Measurements from ENCODE around the gene COMT. TPM values are rescaled to one million over a fixed set of nuclear protein-coding genes. Genes with fewer than 3 reads are reported as not detected.
A peak's percentile ranks its signal among the peaks of the same experiment; 100 is the strongest.

COMT gene
- polyA plus RNA-seq, result 100 to 1,000 TPM; 178 to 218 TPM

DNA sequence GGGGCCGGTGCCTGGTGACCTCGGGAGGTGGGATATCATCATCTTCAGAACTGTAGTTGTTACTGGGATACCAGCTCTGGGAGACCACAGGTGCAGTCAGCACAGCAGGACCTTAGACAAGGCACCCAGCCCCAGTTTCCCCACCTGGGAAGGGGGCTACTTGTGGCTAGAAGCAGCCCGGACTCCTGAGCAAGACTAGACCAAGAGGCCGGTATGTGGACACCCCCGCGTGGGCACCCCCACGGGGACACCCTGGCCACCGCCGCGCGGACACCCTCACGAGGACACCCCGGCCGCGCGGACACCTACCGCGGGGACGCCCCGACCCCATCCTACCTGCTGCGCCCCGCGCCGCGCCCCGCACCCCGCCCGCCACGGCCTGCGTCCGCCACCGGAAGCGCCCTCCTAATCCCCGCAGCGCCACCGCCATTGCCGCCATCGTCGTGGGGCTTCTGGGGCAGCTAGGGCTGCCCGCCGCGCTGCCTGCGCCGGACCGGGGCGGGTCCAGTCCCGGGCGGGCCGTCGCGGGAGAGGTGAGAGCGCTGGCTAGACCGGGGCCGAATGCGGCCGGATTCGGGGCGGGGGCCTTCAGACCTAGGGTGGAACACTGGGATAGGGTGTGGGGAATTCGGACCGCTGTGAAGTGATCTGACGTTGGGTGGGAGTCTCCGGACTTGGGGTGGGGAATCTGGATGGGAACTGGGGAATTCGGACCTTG, at the start of gene COMT, which contains the start of gene TXNRD2:
COMT (plus strand) TSS at position 408 of the 718 bp plus-strand sequence. CDS start 20,755 bp downstream, outside the sequence.
TXNRD2 (minus strand) TSS at position 454 of the 718 bp plus-strand sequence; CDS start at position 439, 15 bp downstream.
- WGBS, 2 donors, result 0 to 1% methylated on average over 54 to 63 of the region's 63 CpGs
- Histone ChIP-seq H3K4me1 (ENCODE audit: control insufficient read depth in 2 of 2, insufficient read depth in 2 of 2, low read length in 1 of 2) (peaks cover 0 to 17% of the 10 kb centered on the region in 2 donors), H3K9me3 (ENCODE audit: control insufficient read depth in 2 of 2, insufficient read depth in 1 of 2, low read depth in 1 of 2, low read length in 1 of 2) (no peaks in the 10 kb centered on the region), H3K36me3 (ENCODE audit: control insufficient read depth in 2 of 2, insufficient read depth in 2 of 2, low read length in 1 of 2) (no peaks in the 10 kb centered on the region), H3K27me3 (ENCODE audit: control insufficient read depth in 1 of 2, insufficient read depth in 2 of 2, low read length in 2 of 2) (no peaks in the 10 kb centered on the region), H3K27ac (ENCODE audit: low read depth in 2 of 2, low read length in 1 of 2) (peak within 1 kb of the TSS; percentile 90 to 94), H3K4me3 (ENCODE audit: low read depth in 1 of 2, low read length in 2 of 2) (peak within 1 kb of the TSS; percentile 79 to 90)

DNA sequence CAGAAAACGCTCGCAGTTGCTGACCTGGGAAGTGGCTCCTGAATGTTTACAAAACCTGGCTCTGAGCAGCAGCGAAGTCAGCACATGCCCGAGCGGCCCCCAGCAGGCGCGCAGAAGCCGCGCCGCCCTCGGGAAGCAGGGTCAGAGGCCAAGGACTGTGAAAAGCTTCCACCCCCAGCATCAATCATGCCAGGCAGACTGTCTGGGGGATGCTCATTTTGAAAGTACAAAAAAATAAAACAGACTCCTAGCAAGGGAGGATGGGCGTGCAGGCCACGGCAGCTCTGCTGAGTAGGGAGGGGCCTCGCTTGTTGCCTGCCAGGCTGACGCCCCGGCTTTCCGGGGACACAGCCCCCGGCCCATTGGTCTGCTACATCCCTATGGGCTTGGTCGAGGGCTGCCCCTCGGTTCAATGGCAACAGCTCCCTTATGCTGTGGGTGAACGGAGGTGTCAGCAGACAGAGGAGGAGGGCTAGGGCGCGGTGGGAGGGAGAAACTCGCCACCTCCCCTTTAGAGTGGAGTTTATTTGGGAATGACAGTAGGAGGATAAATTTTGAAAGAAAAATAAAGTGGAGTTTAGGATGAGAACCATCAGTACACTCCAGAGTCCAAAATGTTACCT, 49.2 kb upstream of the COMT start:
- Histone ChIP-seq H3K4me1 (ENCODE audit: control insufficient read depth in 2 of 2, insufficient read depth in 2 of 2, low read length in 1 of 2) (peaks cover 8 to 22% of the 10 kb centered on the region in 2 donors), H3K9me3 (ENCODE audit: control insufficient read depth in 2 of 2, insufficient read depth in 1 of 2, low read depth in 1 of 2, low read length in 1 of 2) (no peaks in the 10 kb centered on the region), H3K4me3 (ENCODE audit: low read depth in 1 of 2, low read length in 2 of 2) (no peak overlapping the region), H3K27me3 (ENCODE audit: control insufficient read depth in 1 of 2, insufficient read depth in 2 of 2, low read length in 2 of 2) (no peaks in the 10 kb centered on the region), H3K36me3 (ENCODE audit: control insufficient read depth in 2 of 2, insufficient read depth in 2 of 2, low read length in 1 of 2) (peaks cover 0 to 13% of the 10 kb centered on the region in 2 donors), H3K27ac (ENCODE audit: low read depth in 2 of 2, low read length in 1 of 2) (peak overlapping the region; percentile 29 to 59)
- WGBS, 2 donors, result 30 to 40% methylated on average over 24 of the region's 24 CpGs

DNA sequence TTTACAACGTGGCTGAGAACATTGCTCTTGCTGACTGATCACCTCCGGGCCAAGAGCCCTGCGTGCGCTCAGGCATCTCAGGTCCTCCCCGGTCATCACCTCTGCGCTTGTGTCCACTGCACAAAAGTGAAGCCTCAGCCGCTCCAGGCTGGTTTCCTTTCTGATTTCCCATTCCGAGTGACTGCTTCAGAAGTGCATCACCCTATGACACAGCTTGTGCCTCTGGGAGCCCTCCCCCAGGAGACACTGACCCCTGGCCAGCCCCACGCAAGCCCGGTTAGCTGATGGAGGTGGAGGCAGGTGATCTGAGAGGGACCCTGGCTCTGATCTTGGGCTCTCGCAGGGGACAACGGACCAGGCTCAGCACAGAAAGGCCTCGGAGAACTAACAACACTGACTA, 48.6 kb upstream of the COMT start:
- no peak overlapping the region for H3K4me3 ChIP-seq (ENCODE audit: low read depth in 1 of 2, low read length in 2 of 2)
- peaks cover 0 to 13% of the 10 kb centered on the region in 2 donors for H3K36me3 ChIP-seq (ENCODE audit: control insufficient read depth in 2 of 2, insufficient read depth in 2 of 2, low read length in 1 of 2)
- no peaks in the 10 kb centered on the region for H3K9me3 ChIP-seq (ENCODE audit: control insufficient read depth in 2 of 2, insufficient read depth in 1 of 2, low read depth in 1 of 2, low read length in 1 of 2)
- H3K27me3 ChIP-seq (ENCODE audit: control insufficient read depth in 1 of 2, insufficient read depth in 2 of 2, low read length in 2 of 2), result no peaks in the 10 kb centered on the region
- no peak overlapping the region for H3K27ac ChIP-seq (ENCODE audit: low read depth in 2 of 2, low read length in 1 of 2)
- H3K4me1 ChIP-seq (ENCODE audit: control insufficient read depth in 2 of 2, insufficient read depth in 2 of 2, low read length in 1 of 2), result peaks cover 8 to 21% of the 10 kb centered on the region in 2 donors
- WGBS, 2 donors, result 84 to 85% methylated on average over 13 of the region's 13 CpGs

DNA sequence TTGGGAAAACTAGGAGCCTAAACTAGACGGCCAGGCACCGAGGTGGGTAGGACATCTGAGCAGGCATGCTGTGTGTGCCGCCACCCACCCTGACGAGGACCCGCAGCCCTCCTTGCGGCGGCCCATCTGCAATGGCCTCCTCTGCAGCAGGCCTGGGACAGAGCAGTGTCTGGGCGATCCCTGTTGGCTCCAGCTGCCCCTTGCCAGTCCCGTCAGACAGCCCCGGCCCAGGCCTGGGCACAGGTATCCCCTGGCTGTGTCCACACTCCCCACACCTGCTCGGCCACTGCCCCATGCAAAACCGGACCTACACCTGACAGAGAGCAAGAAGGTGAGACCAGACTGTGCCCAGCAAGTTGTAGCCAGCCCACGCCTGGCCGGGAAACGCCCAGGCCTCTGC, 48.2 kb upstream of the COMT start:
- Histone ChIP-seq H3K27me3 (ENCODE audit: control insufficient read depth in 1 of 2, insufficient read depth in 2 of 2, low read length in 2 of 2) (no peaks in the 10 kb centered on the region), H3K27ac (ENCODE audit: low read depth in 2 of 2, low read length in 1 of 2) (no peak overlapping the region), H3K4me1 (ENCODE audit: control insufficient read depth in 2 of 2, insufficient read depth in 2 of 2, low read length in 1 of 2) (peaks cover 8 to 17% of the 10 kb centered on the region in 2 donors), H3K36me3 (ENCODE audit: control insufficient read depth in 2 of 2, insufficient read depth in 2 of 2, low read length in 1 of 2) (peaks cover 0 to 13% of the 10 kb centered on the region in 2 donors), H3K9me3 (ENCODE audit: control insufficient read depth in 2 of 2, insufficient read depth in 1 of 2, low read depth in 1 of 2, low read length in 1 of 2) (no peaks in the 10 kb centered on the region), H3K4me3 (ENCODE audit: low read depth in 1 of 2, low read length in 2 of 2) (no peak overlapping the region)
- WGBS, 2 donors, result 91 to 92% methylated on average over 15 of the region's 15 CpGs

DNA sequence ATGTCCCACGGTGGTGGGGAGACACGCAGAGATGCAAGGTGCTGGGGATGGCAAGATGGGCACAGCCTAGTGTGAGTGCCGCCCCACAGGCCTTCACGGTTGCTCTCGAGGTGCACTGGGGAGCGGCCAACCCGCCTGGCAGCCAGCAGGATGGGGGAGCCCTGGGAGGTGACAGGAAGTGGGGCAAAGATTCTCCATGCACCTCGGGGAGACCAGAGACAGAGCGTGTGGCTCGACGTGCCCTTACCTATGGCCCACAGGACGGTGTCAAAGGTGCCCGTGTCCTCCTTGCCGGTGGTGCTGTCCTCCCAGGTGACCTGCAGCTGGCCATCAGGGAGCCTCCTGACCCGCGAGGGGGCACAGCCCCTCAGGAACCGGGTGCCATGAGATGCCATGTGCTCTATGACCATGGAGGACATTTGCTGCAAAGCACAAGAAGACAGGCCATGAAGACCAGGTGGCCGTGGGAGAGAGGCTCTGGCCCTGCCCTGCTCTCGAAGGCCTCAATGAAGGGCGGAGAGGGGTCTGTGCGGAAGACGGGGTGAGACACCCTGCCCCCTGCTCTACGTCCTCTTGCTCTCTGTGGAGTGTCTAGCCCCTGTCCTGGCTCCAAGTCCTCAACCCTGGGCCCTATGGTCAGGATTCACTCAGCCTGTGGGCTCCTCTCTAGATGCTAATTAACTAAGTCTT, 46.3 kb upstream of the COMT start:
- Histone ChIP-seq H3K36me3 (ENCODE audit: control insufficient read depth in 2 of 2, insufficient read depth in 2 of 2, low read length in 1 of 2) (peaks cover 4 to 22% of the 10 kb centered on the region in 2 donors), H3K27ac (ENCODE audit: low read depth in 2 of 2, low read length in 1 of 2) (no peak overlapping the region), H3K9me3 (ENCODE audit: control insufficient read depth in 2 of 2, insufficient read depth in 1 of 2, low read depth in 1 of 2, low read length in 1 of 2) (no peaks in the 10 kb centered on the region), H3K4me1 (ENCODE audit: control insufficient read depth in 2 of 2, insufficient read depth in 2 of 2, low read length in 1 of 2) (peaks cover 8 to 15% of the 10 kb centered on the region in 2 donors), H3K4me3 (ENCODE audit: low read depth in 1 of 2, low read length in 2 of 2) (no peak overlapping the region), H3K27me3 (ENCODE audit: control insufficient read depth in 1 of 2, insufficient read depth in 2 of 2, low read length in 2 of 2) (no peaks in the 10 kb centered on the region)
- WGBS, 2 donors, result 92 to 94% methylated on average over 19 to 23 of the region's 23 CpGs

DNA sequence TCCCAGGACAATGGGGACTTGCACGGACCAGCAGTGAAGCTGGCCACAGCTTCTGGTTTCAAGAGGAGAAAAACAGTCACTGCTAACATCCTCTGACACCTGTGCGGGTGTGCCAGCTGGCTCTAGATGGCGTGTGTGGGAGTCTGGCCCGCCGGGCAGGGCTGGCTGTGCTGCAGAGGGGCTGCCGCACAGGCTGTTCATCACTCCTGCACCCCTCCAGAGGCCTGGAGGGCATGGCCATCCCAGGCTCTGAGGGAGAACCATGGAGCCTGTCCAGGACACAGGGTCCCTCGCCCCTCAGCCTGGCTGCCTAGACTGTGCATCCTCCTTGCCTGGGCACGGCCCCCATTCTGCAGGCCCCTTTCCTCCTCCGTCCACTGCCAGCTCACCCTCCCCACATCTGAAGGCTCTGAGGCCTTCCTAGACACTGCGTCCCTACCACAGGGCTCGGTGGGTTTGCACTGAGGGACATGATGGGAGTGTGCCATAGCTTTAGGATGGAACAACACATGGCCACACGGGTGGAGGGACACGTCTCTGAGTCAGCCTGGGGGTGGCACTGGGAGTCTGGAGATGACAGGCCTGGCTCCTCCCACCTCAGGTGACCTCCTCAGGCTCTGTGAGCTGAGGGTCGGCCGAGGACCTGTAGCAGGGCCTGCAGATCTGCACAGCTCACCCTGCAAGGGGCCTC, 44.8 kb upstream of the COMT start:
- 58 to 60% methylated on average over 15 of the region's 15 CpGs for WGBS, 2 donors
- H3K36me3 ChIP-seq (ENCODE audit: control insufficient read depth in 2 of 2, insufficient read depth in 2 of 2, low read length in 1 of 2), result peaks cover 4 to 26% of the 10 kb centered on the region in 2 donors

DNA sequence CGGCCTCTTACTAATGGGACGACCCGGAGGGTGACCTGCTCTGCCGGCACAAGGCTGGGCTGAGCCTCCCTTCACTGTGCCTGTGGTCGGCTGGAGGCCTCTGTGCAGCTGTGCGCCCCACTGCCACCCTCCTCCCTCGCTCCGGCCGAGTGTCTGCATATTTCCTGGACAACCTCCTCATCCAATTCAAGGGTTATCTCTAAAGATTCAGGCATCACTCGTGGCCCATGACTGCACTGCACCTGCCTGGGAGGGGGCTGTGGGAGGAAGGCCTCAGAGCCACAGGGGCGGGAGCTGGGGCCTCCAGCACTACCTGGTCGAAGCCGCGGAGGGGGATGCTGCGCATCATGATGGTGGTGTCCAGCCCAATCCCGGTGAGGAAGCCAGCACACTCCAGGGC, 43.8 kb upstream of the COMT start:
- no peaks in the 10 kb centered on the region for H3K4me1 ChIP-seq (ENCODE audit: control insufficient read depth in 2 of 2, insufficient read depth in 2 of 2, low read length in 1 of 2)
- WGBS, 2 donors, result 93 to 94% methylated on average over 16 of the region's 16 CpGs
- peaks cover 4 to 26% of the 10 kb centered on the region in 2 donors for H3K36me3 ChIP-seq (ENCODE audit: control insufficient read depth in 2 of 2, insufficient read depth in 2 of 2, low read length in 1 of 2)
- H3K4me3 ChIP-seq (ENCODE audit: low read depth in 1 of 2, low read length in 2 of 2), result no peak overlapping the region
- no peaks in the 10 kb centered on the region for H3K27me3 ChIP-seq (ENCODE audit: control insufficient read depth in 1 of 2, insufficient read depth in 2 of 2, low read length in 2 of 2)
- H3K27ac ChIP-seq (ENCODE audit: low read depth in 2 of 2, low read length in 1 of 2), result no peak overlapping the region
- no peaks in the 10 kb centered on the region for H3K9me3 ChIP-seq (ENCODE audit: control insufficient read depth in 2 of 2, insufficient read depth in 1 of 2, low read depth in 1 of 2, low read length in 1 of 2)

More for the DNA sequence above, 44.8 kb upstream of the COMT start:
- H3K9me3 ChIP-seq (ENCODE audit: control insufficient read depth in 2 of 2, insufficient read depth in 1 of 2, low read depth in 1 of 2, low read length in 1 of 2), result no peaks in the 10 kb centered on the region
- peaks cover 4 to 7% of the 10 kb centered on the region in 2 donors for H3K4me1 ChIP-seq (ENCODE audit: control insufficient read depth in 2 of 2, insufficient read depth in 2 of 2, low read length in 1 of 2)
- H3K27me3 ChIP-seq (ENCODE audit: control insufficient read depth in 1 of 2, insufficient read depth in 2 of 2, low read length in 2 of 2), result no peaks in the 10 kb centered on the region
- no peak overlapping the region for H3K4me3 ChIP-seq (ENCODE audit: low read depth in 1 of 2, low read length in 2 of 2)
- no peak overlapping the region for H3K27ac ChIP-seq (ENCODE audit: low read depth in 2 of 2, low read length in 1 of 2)

DNA sequence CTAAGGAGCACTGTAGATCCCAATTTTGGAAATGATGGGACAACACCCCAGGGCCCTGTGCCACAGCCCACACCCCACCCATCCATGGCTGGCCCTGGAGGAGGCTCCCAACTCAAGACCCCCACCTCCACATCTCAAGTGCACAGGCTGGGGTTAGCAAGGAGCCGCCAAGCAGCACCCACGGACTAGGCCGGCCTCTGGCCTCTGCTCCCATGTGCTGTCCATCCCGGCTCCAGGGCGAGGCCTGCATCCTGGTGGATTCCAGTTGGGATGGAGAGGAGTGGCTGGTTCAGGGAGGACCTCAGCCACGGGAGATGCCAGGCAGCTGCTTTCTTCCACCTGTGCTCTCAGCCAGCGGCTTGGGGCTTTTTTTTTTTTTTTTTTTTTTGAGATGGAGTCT, 43.4 kb upstream of the COMT start:
- H3K9me3 ChIP-seq (ENCODE audit: control insufficient read depth in 2 of 2, insufficient read depth in 1 of 2, low read depth in 1 of 2, low read length in 1 of 2), result no peaks in the 10 kb centered on the region
- no peak overlapping the region for H3K27ac ChIP-seq (ENCODE audit: low read depth in 2 of 2, low read length in 1 of 2)
- H3K36me3 ChIP-seq (ENCODE audit: control insufficient read depth in 2 of 2, insufficient read depth in 2 of 2, low read length in 1 of 2), result peaks cover 4 to 24% of the 10 kb centered on the region in 2 donors
- H3K27me3 ChIP-seq (ENCODE audit: control insufficient read depth in 1 of 2, insufficient read depth in 2 of 2, low read length in 2 of 2), result no peaks in the 10 kb centered on the region
- 92 to 93% methylated on average over 7 of the region's 7 CpGs for WGBS, 2 donors
- no peak overlapping the region for H3K4me3 ChIP-seq (ENCODE audit: low read depth in 1 of 2, low read length in 2 of 2)
- no peaks in the 10 kb centered on the region for H3K4me1 ChIP-seq (ENCODE audit: control insufficient read depth in 2 of 2, insufficient read depth in 2 of 2, low read length in 1 of 2)
